ENCODE results near the gene GMPS.
"Not testable (repeated sequence)": the region's sequence is repeated elsewhere in the genome, so short reads cannot be mapped to it uniquely, and the experiment has no call there.

Gene GMPS

DNA sequence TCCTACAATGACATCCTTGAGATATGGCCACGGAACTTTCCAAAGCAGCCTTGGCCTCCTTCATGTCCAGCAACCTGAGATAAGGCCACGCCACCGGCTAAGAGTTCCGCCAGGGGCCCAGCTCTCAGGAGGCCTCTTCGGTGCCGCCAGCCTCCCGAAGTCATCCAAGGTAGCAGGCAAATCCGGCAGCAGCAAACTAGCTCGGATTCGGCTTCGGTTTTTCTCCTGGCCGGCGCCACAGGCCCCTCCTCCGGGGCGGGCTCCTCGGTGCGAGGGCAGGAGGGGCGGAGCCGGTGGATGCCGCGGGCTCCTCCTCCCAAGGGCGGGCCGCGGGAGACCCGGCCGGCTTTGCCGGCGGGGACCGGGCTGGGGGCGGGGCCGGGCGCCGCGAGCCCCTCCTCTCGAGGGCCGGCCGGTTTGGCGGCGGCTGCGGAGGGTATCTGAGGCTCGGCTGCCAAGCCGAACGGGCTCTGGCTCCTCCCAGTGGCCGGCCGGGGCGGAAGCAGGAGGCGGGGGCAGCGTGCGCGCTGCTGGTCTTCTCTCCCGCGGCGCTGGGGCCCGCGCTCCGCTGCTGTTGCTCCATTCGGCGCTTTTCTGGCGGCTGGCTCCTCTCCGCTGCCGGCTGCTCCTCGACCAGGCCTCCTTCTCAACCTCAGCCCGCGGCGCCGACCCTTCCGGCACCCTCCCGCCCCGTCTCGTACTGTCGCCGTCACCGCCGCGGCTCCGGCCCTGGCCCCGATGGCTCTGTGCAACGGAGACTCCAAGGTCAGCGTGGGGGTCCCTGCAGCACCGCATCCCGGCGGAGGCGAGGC lies at the start of gene GMPS:
Gene GMPS (plus strand): TSS at position 518 of the 812 bp plus-strand sequence. CDS start 221 bp downstream, at position 739.
- in situ Hi-C loops (cut with HindIII; ENCODE audit: low sequenced_read_pairs) = no loop called here

GRCh38 chr3:155828490-155829098 lies 41.9 kb upstream of the GMPS start:
- in situ Hi-C loops (cut with HindIII; ENCODE audit: low sequenced_read_pairs) = not testable (repeated sequence)

- in situ Hi-C loops (cut with HindIII; ENCODE audit: low sequenced_read_pairs) = no loop called here
Observed at GRCh38 chr3:155835341-155836071, 34.9 kb upstream of the GMPS start.

DNA sequence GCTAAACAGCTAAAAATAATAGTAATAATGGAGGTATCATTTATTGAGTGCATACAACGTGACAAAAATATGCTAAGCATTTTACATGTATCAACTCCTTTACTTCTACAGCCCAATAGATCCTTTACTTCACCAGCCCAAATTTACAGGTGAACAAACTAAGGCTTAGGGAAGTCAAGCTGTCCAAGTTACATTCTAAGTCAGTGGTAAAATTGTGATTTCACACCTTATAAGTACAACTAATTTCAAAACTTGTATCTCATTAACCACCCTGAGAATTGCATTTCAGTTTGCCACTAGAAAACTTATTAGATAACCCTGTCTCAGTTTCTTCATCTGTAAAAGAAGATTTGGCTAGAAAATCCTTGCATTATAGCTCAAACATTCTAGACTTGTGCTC lies 26.9 kb upstream of the GMPS start:
- in situ Hi-C loops (cut with HindIII; ENCODE audit: low sequenced_read_pairs) = no loop called here

GRCh38 chr3:155846119-155846518 lies 24.3 kb upstream of the GMPS start:
- in situ Hi-C loops (cut with HindIII; ENCODE audit: low sequenced_read_pairs) = no loop called here

- in situ Hi-C loops (cut with HindIII; ENCODE audit: low sequenced_read_pairs) = no loop called here
Observed at GRCh38 chr3:155847993-155848392, 22.5 kb upstream of the GMPS start.

DNA sequence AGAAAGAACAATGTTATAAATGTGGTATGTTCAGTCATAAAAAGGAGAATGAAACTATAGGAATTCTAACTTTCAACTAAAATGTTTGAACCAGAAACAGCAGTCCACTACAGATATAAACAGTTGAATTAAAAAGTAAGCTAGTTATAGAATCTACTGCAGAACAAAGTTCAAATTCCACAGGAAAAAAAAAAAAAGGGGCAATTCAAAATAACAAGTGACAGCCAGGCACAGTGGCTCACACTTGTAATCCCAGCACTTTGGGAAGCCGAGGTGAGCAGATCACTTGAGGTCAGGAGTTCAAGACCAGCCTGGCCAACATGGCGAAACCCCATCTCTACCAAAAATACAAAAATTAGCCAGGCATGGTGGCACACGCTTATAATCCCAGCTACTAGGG lies 21.0 kb upstream of the GMPS start:
- in situ Hi-C loops (cut with HindIII; ENCODE audit: low sequenced_read_pairs) = not testable (repeated sequence)

DNA sequence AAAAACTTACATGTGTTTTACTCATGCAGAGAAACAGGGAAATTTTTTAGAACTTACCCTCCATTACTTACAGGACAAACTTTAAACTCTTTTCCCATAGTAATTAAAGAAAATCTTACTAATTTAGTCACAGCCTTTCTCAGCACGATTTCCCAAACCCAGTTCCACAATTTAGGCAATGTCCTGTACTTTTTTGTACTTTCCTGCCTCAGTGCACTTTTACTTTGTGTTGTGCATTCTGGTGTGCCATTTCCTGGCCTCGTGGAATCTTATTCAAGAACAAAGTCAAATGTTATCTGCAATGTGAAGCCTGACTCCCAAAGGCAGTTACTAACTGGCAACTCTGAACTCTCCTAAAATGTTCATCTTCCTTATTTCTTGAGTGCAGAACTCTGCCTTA lies 18.1 kb upstream of the GMPS start:
- in situ Hi-C loops (cut with HindIII; ENCODE audit: low sequenced_read_pairs) = no loop called here

DNA sequence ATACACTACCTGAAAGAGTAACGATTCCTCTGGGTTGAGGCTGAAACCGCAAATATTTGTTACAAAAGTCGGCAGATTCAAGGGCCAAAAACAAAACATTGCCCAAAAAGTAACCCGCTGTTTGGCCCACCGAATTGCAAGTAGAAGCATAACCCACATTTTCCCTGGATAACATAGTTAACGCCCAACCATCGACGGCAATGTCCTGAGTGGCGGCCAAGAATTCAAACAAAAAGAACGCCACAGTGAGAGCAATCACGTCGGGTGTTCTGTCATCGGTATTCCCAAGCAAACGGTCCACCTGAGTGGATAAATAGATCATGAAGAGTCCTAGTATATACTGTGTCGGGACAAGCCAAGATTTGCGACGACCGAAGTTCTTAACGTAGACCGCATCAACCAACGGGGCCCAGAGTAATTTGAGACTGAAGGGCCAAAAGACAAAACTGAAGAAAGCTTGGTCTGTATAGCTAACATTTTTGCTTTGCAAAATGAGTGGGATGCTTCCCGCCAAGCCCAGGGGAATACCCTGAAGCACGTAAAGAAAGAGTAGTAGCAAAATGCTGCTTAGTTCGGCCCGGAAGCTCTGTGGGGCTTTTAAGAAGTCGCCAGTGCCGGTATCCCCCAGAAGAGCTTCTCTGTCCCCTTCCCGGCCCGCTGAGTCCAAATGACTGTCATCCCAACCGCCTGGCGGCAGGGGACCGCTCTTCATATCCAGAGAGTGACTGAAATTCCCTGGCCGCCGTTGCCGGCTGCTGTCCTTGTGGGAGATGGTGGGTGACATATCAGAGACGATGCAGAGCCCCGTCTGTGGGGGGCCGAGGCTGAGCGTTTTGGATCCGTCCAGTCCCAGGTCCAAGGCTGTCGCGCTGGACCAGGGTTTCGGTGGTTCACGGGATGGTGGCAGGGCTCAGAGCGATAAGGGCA lies 17.0 kb upstream of the GMPS start:
- in situ Hi-C loops (cut with HindIII; ENCODE audit: low sequenced_read_pairs) = no loop called here

- in situ Hi-C loops (cut with HindIII; ENCODE audit: low sequenced_read_pairs) = no loop called here
Observed at GRCh38 chr3:155854141-155854940, 16.1 kb upstream of the GMPS start, which contains the start of gene SLC33A1. Gene SLC33A1 (minus strand): TSS chr3:155854427. CDS start chr3:155853997, 430 bp downstream.

GRCh38 chr3:155859859-155860258 lies 10.6 kb upstream of the GMPS start:
- in situ Hi-C loops (cut with HindIII; ENCODE audit: low sequenced_read_pairs) = no loop called here

DNA sequence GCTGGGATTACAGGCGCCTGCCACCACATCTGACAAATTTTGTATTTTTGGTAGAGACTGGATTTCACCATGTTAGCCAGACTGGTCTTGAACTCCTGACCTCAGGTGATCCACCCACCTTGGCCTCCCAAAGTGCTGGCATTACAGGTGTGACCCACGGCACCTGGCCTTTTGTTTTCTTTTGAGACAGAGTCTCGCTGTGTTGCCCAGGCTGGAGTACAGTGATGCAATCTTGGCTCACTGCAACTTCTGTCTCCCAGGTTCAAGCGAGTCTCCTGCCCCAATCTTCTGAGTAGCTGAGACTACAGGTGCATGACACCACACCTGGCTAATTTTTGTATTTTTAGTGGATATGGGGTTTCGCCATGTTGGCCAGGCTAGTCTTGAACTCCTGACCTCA lies 10.0 kb upstream of the GMPS start:
- in situ Hi-C loops (cut with HindIII; ENCODE audit: low sequenced_read_pairs) = not testable (repeated sequence)

GRCh38 chr3:155861476-155862183 lies 8.8 kb upstream of the GMPS start:
- in situ Hi-C loops (cut with HindIII; ENCODE audit: low sequenced_read_pairs) = no loop called here

DNA sequence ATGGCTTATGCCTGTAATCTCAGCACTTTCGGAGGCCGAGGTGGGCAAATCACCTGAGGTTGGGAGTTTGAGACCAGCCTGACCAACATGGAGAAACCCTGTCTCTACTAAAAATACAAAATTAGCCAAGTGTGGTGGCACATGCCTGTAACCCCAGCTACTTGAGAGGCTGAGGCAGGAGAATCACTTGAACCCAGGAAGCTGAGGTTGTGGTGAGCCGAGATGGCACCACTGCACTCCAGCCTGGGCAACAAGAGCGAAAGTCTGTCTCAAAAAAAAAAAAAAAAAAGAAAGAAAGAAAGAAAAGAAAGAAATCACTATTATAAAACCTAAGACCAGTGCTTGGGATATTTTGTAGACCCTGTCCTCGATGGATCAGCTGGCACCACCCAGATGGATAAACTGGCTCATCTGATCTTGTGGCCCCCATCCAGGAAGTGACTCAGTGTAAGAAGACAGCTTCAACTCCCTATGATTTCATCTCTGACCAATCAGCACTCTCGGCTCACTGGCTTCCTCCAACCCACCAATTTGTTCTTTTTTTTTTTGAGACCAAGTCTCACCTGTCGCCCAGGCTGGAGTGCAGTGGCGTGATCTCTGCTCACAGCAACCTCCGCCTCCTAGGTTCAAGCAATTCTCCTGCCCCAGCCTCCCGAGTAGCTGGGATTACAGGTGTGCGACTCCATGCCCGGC lies 8.0 kb upstream of the GMPS start:
- in situ Hi-C loops (cut with HindIII; ENCODE audit: low sequenced_read_pairs) = not testable (repeated sequence)

DNA sequence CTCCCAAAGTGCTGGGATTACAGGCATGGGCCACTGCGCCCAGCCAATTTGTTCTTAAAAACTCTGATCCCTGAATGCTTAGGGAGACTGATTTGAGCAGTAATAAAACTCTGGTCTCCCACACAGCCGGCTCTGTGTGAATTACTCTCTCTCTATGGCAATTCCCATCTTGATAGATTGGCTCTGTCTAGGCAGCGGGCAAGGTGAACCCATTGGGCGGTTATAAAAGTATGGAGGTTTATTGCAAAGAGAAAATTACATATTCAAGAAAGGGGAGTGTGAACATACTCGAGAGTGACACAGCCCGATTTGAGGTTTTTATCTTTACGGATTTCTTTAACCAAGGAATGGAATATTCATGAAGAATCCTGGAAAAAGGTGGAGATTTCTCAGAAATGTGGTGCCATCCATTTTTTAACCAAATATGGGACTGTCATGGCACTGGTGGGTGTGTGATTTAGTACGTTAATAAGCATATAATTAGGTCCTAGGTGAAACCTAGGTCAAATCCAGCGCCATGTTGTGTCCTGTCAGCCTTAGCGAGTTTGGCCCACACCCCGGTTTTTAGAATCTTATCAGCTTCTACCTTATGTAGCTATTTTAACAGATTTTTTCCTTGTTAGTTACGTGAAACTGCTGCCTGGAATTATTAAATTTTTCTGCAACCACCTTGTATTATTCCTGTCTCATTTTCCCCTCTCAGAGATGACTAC lies 7.2 kb upstream of the GMPS start:
- in situ Hi-C loops (cut with HindIII; ENCODE audit: low sequenced_read_pairs) = no loop called here

DNA sequence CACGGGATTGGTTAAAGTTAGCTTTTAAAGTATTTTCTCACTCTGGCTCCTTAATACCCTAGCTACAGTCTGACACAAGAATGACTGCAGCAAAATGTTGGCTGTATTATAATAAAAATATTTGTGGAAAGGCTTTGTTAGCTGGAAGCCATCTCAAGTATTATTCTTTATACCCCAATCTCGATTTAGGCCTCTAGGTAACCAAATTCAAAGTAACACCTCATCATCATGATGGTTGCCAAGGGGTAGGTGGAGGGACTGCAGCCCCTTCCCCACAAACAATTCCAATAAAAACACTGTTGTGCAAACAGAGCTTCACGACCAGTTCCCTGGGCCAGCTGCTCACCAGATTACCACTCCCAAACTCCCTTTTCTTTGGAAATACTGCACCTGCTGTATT lies 759 bp upstream of the GMPS start:
- in situ Hi-C loops (cut with HindIII; ENCODE audit: low sequenced_read_pairs) = no loop called here

GRCh38 chr3:155870945-155871745 lies 695 bp downstream of the GMPS start:
- in situ Hi-C loops (cut with HindIII; ENCODE audit: low sequenced_read_pairs) = no loop called here

All from endothelial cell of hepatic sinusoid (primary cell).